OCI-LY1 (cell line): ENCODE measurements around the gene PATZ1.

Source experiments
- H2AFZ ChIP-seq: fragments of 200-600 bp; sonication (generic), shearing (Covaris generic); 2 replicates; pipeline ENCODE4 v1.6.0; 2014; ENCODE audit warnings: antibody characterized with exemption, mild to moderate bottlenecking, low read length
- H3F3A ChIP-seq: fragments of 200-600 bp; sonication (generic), shearing (Covaris generic); 2 replicates; pipeline ENCODE4 v1.6.0; 2014; ENCODE audit warnings: mild to moderate bottlenecking, antibody characterized with exemption, low read length, moderate library complexity; ENCODE audit not compliant: insufficient read depth
- H3K27ac ChIP-seq: fragments of 200-600 bp; sonication (generic); 2 replicates; pipeline ENCODE4 v1.5.1; 2014; ENCODE audit warnings: low read length, mixed run types, mild to moderate bottlenecking, low read depth; ENCODE audit not compliant: poor library complexity, severe bottlenecking
- H3K27me3 ChIP-seq: fragments of 200-600 bp; sonication (generic); 2 replicates; pipeline ENCODE4 v1.6.0; 2014; ENCODE audit warnings: antibody characterized with exemption, mild to moderate bottlenecking, low read length, moderate library complexity; ENCODE audit not compliant: insufficient read depth
- H3K36me3 ChIP-seq: fragments of 200-600 bp; sonication (generic); 2 replicates; pipeline ENCODE4 v1.6.1; 2014; ENCODE audit warnings: mild to moderate bottlenecking, antibody characterized with exemption, low read length, moderate library complexity, mixed read lengths; ENCODE audit not compliant: insufficient read depth
- H3K4me1 ChIP-seq: fragments of 200-600 bp; sonication (generic); 2 replicates; pipeline ENCODE4 v1.5.1; 2014; ENCODE audit warnings: mild to moderate bottlenecking, low read length, moderate library complexity; ENCODE audit not compliant: insufficient read depth, severe bottlenecking
- H3K4me2 ChIP-seq: fragments of 200-600 bp; sonication (generic), shearing (Covaris generic); 2 replicates; pipeline ENCODE4 v1.6.1; 2014; ENCODE audit warnings: low read length
- H3K4me3 ChIP-seq: fragments of 200-600 bp; sonication (generic); 2 replicates; pipeline ENCODE4 v1.5.1; 2014; ENCODE audit warnings: low read length, low read depth, mild to moderate bottlenecking, mixed read lengths; ENCODE audit not compliant: poor library complexity, severe bottlenecking
- H3K79me2 ChIP-seq: fragments of 200-600 bp; shearing (Covaris generic); 2 replicates; pipeline ENCODE4 v1.6.1; 2016; ENCODE audit warnings: mixed run types, low read length, mixed read lengths; ENCODE audit not compliant: insufficient read depth
- H3K9ac ChIP-seq: fragments of 200-600 bp; sonication (generic), shearing (Covaris generic); 2 replicates; pipeline ENCODE4 v1.6.1; 2014; ENCODE audit warnings: mild to moderate bottlenecking, low read length, mixed read lengths
- H3K9me2 ChIP-seq: fragments of 200-600 bp; sonication (generic), shearing (Covaris generic); 2 replicates; pipeline ENCODE4 v1.6.1; 2014; ENCODE audit warnings: low read depth, mild to moderate bottlenecking, low read length, mixed read lengths
- H3K9me3 ChIP-seq: fragments of 200-600 bp; shearing (Covaris generic); 2 replicates; pipeline ENCODE4 v1.6.1; 2014; ENCODE audit warnings: low read length, mixed read lengths
- H4K20me1 ChIP-seq: fragments of 200-600 bp; sonication (generic), shearing (Covaris generic); 2 replicates; pipeline ENCODE4 v1.6.0; 2016; ENCODE audit warnings: mild to moderate bottlenecking, low read length; ENCODE audit not compliant: insufficient read depth
- CTCF ChIP-seq: fragments of 200-600 bp; sonication (generic), shearing (Covaris generic); IDR thresholded peaks from 2 replicates; pipeline ENCODE4 v1.5.1; 2017; ENCODE audit warnings: mild to moderate bottlenecking, antibody characterized with exemption, low read length, moderate library complexity, mixed read lengths
- EZH2 ChIP-seq: fragments of 200-600 bp; sonication (generic), shearing (Covaris generic); IDR thresholded peaks from 2 replicates; pipeline ENCODE4 v1.8.0; 2017; ENCODE audit warnings: borderline replicate concordance, mixed run types, mild to moderate bottlenecking, antibody characterized with exemption, low read length, moderate library complexity, mixed read lengths

The PATZ1 gene

GRCh38 chr22:31305194-31305593, 41.0 kb downstream of the PATZ1 start:
- Histone ChIP-seq H3K4me1 (peaks cover 28% of the 10 kb centered on the region), H2AFZ (no peak overlapping the region), H3K27ac (no peak overlapping the region), H3K79me2 (no peaks in the 10 kb centered on the region), H3K36me3 (peaks cover 17% of the 10 kb centered on the region; the same call in 1 of the 2 replicates), H4K20me1 (no peaks in the 10 kb centered on the region), H3K9me2 (no peaks in the 10 kb centered on the region), H3K9me3 (no peaks in the 10 kb centered on the region), H3K9ac (no peak overlapping the region), H3K4me2 (no peak overlapping the region), H3F3A (no peaks in the 10 kb centered on the region), H3K27me3 (no peaks in the 10 kb centered on the region), H3K4me3 (no peak overlapping the region)
- TF ChIP-seq CTCF (no peak), EZH2 (no peak)

GRCh38 chr22:31302537-31302936, 43.6 kb downstream of the PATZ1 start:
- Histone ChIP-seq H3F3A (no peaks in the 10 kb centered on the region), H3K9me2 (no peaks in the 10 kb centered on the region), H2AFZ (no peak overlapping the region), H3K27ac (no peak overlapping the region), H3K79me2 (no peaks in the 10 kb centered on the region), H3K27me3 (no peaks in the 10 kb centered on the region), H3K9ac (no peak overlapping the region), H3K9me3 (no peaks in the 10 kb centered on the region), H4K20me1 (no peaks in the 10 kb centered on the region), H3K36me3 (peaks cover 17% of the 10 kb centered on the region; the same call in 1 of the 2 replicates), H3K4me2 (no peak overlapping the region), H3K4me1 (peaks cover 26% of the 10 kb centered on the region), H3K4me3 (no peak overlapping the region)
- no peak for TF ChIP-seq CTCF
- no peak for TF ChIP-seq EZH2

GRCh38 chr22:31302006-31302405, 44.1 kb downstream of the PATZ1 start:
- no peak overlapping the region for H3K4me2 ChIP-seq
- H3K27me3 ChIP-seq: no peaks in the 10 kb centered on the region
- H3K36me3 ChIP-seq: peaks cover 17% of the 10 kb centered on the region; the same call in 1 of the 2 replicates
- TF ChIP-seq CTCF (no peak), EZH2 (no peak)
- no peaks in the 10 kb centered on the region for H3K9me2 ChIP-seq
- H3K27ac ChIP-seq: no peak overlapping the region
- no peak overlapping the region for H3K9ac ChIP-seq
- H2AFZ ChIP-seq: no peak overlapping the region
- no peaks in the 10 kb centered on the region for H3K79me2 ChIP-seq
- H4K20me1 ChIP-seq: no peaks in the 10 kb centered on the region
- H3K4me1 ChIP-seq: peaks cover 26% of the 10 kb centered on the region
- H3K4me3 ChIP-seq: no peak overlapping the region
- no peaks in the 10 kb centered on the region for H3F3A ChIP-seq
- no peaks in the 10 kb centered on the region for H3K9me3 ChIP-seq
